ENCODE data around the gene ABTB2.
A peak's percentile ranks its signal among the peaks of the same experiment; 100 is the strongest.

Gene ABTB2

GRCh38 chr11:34332524-34332923 lies 25.3 kb downstream of the ABTB2 start:
- DNase-seq (ENCODE audit: low read depth): no peak
- H3K4me3 ChIP-seq (ENCODE audit: control insufficient read depth, low read depth, low read length): no peak overlapping the region
- TF ChIP-seq CTCF (conservative IDR thresholded peaks at IDR 0.05; ENCODE audit: control insufficient read depth, insufficient read depth, low read depth, low read length): no peak

- H3K4me3 ChIP-seq (ENCODE audit: control insufficient read depth, low read depth, low read length): no peak overlapping the region
- DNase-seq (ENCODE audit: low read depth): no peak
- no peak for TF ChIP-seq CTCF (conservative IDR thresholded peaks at IDR 0.05; ENCODE audit: control insufficient read depth, insufficient read depth, low read depth, low read length)
These were observed 26.1 kb downstream of the ABTB2 start for GRCh38 chr11:34331736-34332135.

- TF ChIP-seq CTCF (conservative IDR thresholded peaks at IDR 0.05; ENCODE audit: control insufficient read depth, insufficient read depth, low read depth, low read length): no peak
- DNase-seq (ENCODE audit: low read depth): peak; percentile 76
These were observed 26.5 kb downstream of the ABTB2 start for GRCh38 chr11:34331329-34331728.

GRCh38 chr11:34330653-34331052 lies 27.2 kb downstream of the ABTB2 start:
- TF ChIP-seq CTCF (conservative IDR thresholded peaks at IDR 0.05; ENCODE audit: control insufficient read depth, insufficient read depth, low read depth, low read length): no peak
- no peak for DNase-seq (ENCODE audit: low read depth)
- no peak overlapping the region for H3K4me3 ChIP-seq (ENCODE audit: control insufficient read depth, low read depth, low read length)

More at GRCh38 chr11:34331329-34331728, 26.5 kb downstream of the ABTB2 start:
- no peak overlapping the region for H3K4me3 ChIP-seq (ENCODE audit: control insufficient read depth, low read depth, low read length)

GRCh38 chr11:34329876-34330275 lies 27.9 kb downstream of the ABTB2 start:
- DNase-seq (ENCODE audit: low read depth): no peak
- no peak for TF ChIP-seq CTCF (conservative IDR thresholded peaks at IDR 0.05; ENCODE audit: control insufficient read depth, insufficient read depth, low read depth, low read length)
- H3K4me3 ChIP-seq (ENCODE audit: control insufficient read depth, low read depth, low read length): no peak overlapping the region

- no peak overlapping the region for H3K4me3 ChIP-seq (ENCODE audit: control insufficient read depth, low read depth, low read length)
- DNase-seq (ENCODE audit: low read depth): no peak
- TF ChIP-seq CTCF (conservative IDR thresholded peaks at IDR 0.05; ENCODE audit: control insufficient read depth, insufficient read depth, low read depth, low read length): no peak
These were observed 29.2 kb downstream of the ABTB2 start for GRCh38 chr11:34328632-34328910.
